SH-SY5Y (cell line): ENCODE data around the gene ASH1L.

ENCODE experiments used
- GATA2 ChIP-seq: IDR thresholded peaks from 2 replicates; pipeline ENCODE4 v1.6.1; 2011; ENCODE audit warnings: mild to moderate bottlenecking, low read depth, low read length
- GATA3 ChIP-seq: IDR thresholded peaks from 2 replicates; pipeline ENCODE4 v1.6.1; 2011; ENCODE audit warnings: low read depth, mild to moderate bottlenecking, low read length, moderate library complexity

- no peak for TF ChIP-seq GATA3
- TF ChIP-seq GATA2 = no peak
Measured at GRCh38 chr1:155529929-155530328, 32.7 kb downstream of the ASH1L start.
